ENCODE measurements around the gene ALLC.

The ALLC gene

DNA sequence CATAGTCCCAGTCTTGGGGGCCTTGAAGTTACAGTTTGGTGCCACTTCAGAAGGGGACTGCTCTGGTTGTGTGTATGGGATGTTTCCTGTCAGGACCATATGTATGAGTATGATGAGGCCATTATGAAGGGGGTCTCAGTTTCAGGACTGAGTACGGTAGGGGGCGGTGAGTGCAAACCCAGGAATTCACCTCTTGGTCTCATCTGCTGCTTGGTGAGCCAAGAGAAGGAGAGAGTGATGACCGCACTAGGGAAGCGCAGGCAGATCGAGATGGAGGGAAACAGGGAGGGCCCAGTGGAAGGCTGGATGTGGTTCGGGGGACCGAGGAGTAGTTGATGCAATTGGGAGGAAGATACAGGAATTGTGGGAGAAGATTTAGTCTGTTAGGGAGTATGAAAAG, 73.8 kb downstream of the ALLC start:
- H3K4me1 ChIP-seq (ENCODE audit: low read length) = peaks cover 8% of the 10 kb centered on the region
- H3K27ac ChIP-seq (ENCODE audit: low read length) = no peak overlapping the region
- no peak overlapping the region for H3K4me2 ChIP-seq (ENCODE audit: low read length)
- no peaks in the 10 kb centered on the region for H3K9me3 ChIP-seq (ENCODE audit: insufficient read depth, low read length)
- no peaks in the 10 kb centered on the region for H3K36me3 ChIP-seq (replicated peaks; ENCODE audit: low read depth, low read length)
- H3K27me3 ChIP-seq (ENCODE audit: low read depth, low read length) = peaks cover 12% of the 10 kb centered on the region
- no peak overlapping the region for H3K4me3 ChIP-seq (ENCODE audit: low read length)
- TF ChIP-seq EZH2phosphoT487 (IDR thresholded peaks at IDR 0.05; ENCODE audit: low read depth) = no peak
- TF ChIP-seq, protein P1, sequence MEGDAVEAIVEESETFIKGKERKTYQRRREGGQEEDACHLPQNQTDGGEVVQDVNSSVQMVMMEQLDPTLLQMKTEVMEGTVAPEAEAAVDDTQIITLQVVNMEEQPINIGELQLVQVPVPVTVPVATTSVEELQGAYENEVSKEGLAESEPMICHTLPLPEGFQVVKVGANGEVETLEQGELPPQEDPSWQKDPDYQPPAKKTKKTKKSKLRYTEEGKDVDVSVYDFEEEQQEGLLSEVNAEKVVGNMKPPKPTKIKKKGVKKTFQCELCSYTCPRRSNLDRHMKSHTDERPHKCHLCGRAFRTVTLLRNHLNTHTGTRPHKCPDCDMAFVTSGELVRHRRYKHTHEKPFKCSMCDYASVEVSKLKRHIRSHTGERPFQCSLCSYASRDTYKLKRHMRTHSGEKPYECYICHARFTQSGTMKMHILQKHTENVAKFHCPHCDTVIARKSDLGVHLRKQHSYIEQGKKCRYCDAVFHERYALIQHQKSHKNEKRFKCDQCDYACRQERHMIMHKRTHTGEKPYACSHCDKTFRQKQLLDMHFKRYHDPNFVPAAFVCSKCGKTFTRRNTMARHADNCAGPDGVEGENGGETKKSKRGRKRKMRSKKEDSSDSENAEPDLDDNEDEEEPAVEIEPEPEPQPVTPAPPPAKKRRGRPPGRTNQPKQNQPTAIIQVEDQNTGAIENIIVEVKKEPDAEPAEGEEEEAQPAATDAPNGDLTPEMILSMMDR (IDR thresholded peaks at IDR 0.05; ENCODE audit: low read depth, low read length) = no peak
- no peaks in the 10 kb centered on the region for H4K20me1 ChIP-seq (ENCODE audit: insufficient read depth, low read length)
- H3K79me2 ChIP-seq (ENCODE audit: low read length) = no peaks in the 10 kb centered on the region
- no peak overlapping the region for H2AFZ ChIP-seq (ENCODE audit: low read depth, low read length)
- no peak overlapping the region for H3K9ac ChIP-seq (ENCODE audit: low read length)

DNA sequence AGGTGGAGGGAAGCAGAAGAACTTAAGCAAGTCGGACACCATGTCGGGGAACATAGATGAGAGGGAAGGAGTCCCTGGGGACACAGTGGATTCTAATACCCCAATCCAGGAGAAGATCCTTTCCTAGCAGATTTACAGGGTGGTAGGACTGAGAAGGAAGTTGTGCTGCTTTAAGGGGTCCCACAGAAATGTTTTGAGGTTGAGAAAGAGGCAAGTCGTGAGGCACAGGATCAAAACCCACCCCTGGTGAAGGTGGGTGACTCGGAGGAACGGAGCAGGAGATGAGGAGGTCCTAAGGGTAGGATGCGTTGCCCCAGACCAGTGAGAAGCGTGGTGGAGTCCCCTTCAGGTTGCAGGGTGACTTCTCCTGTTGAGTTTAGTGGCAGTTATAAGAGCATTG, 78.1 kb downstream of the ALLC start:
- no peaks in the 10 kb centered on the region for H3K79me2 ChIP-seq (ENCODE audit: low read length)
- H3K9ac ChIP-seq (ENCODE audit: low read length) = no peak overlapping the region

DNA sequence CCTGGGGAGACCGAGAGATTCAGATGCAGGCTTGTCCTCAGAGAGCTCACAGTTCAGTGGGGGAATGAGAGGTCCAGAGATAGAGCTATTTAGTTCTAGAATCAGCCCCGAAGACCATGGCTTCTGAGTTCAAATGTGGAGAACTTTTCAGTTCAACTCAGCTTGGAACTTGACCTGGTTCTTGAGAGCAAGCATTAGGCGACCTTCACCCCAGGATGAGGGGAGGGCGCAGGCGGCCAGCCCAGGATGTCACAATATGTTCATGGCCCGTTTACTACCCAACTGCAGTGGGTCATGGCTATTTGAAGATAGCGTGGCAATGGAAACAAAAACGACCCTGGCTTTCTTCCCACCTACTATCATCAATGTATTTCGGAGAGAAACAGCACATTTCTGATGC, 79.1 kb downstream of the ALLC start:
- Histone ChIP-seq H3K79me2 (ENCODE audit: low read length) (no peaks in the 10 kb centered on the region), H3K27me3 (ENCODE audit: low read depth, low read length) (peaks cover 12% of the 10 kb centered on the region), H3K4me2 (ENCODE audit: low read length) (no peak overlapping the region), H3K4me3 (ENCODE audit: low read length) (no peak overlapping the region), H3K36me3 (replicated peaks; ENCODE audit: low read depth, low read length) (no peaks in the 10 kb centered on the region), H3K9ac (ENCODE audit: low read length) (no peak overlapping the region), H4K20me1 (ENCODE audit: insufficient read depth, low read length) (no peaks in the 10 kb centered on the region), H3K9me3 (ENCODE audit: insufficient read depth, low read length) (no peaks in the 10 kb centered on the region), H3K4me1 (ENCODE audit: low read length) (no peaks in the 10 kb centered on the region), H2AFZ (ENCODE audit: low read depth, low read length) (no peak overlapping the region), H3K27ac (ENCODE audit: low read length) (no peak overlapping the region)
- TF ChIP-seq EZH2phosphoT487 (IDR thresholded peaks at IDR 0.05; ENCODE audit: low read depth) = no peak
- TF ChIP-seq, protein P1 (IDR thresholded peaks at IDR 0.05; ENCODE audit: low read depth, low read length) = no peak

More for the DNA sequence above, 78.1 kb downstream of the ALLC start:
- Histone ChIP-seq H3K27me3 (ENCODE audit: low read depth, low read length) (peaks cover 12% of the 10 kb centered on the region), H4K20me1 (ENCODE audit: insufficient read depth, low read length) (no peaks in the 10 kb centered on the region), H3K36me3 (replicated peaks; ENCODE audit: low read depth, low read length) (no peaks in the 10 kb centered on the region), H3K27ac (ENCODE audit: low read length) (no peak overlapping the region), H3K4me1 (ENCODE audit: low read length) (no peaks in the 10 kb centered on the region), H3K9me3 (ENCODE audit: insufficient read depth, low read length) (no peaks in the 10 kb centered on the region), H3K4me2 (ENCODE audit: low read length) (no peak overlapping the region), H2AFZ (ENCODE audit: low read depth, low read length) (no peak overlapping the region), H3K4me3 (ENCODE audit: low read length) (no peak overlapping the region)
- TF ChIP-seq, protein P1 (IDR thresholded peaks at IDR 0.05; ENCODE audit: low read depth, low read length) = no peak
- no peak for TF ChIP-seq EZH2phosphoT487 (IDR thresholded peaks at IDR 0.05; ENCODE audit: low read depth)

DNA sequence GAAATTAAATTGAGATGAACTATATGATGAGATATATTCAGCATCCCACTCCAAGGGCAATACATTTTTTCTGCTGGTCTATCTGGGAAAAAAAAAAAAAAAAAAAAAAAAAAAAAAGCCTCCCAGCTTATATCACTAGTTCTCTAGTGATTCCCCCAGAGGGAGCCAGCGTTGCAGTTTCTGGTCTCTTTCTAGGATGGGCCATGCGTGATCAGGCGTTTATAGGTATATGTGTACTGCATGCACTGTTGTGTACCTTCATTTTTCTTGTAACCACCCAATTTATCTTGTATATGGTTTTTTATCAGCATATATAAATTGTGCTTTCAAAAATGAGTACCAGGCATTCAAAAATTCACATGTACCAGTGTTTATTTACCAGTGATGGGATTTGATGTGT, 80.5 kb downstream of the ALLC start:
- Histone ChIP-seq H3K27ac (ENCODE audit: low read length) (no peak overlapping the region), H3K27me3 (ENCODE audit: low read depth, low read length) (peaks cover 12% of the 10 kb centered on the region), H4K20me1 (ENCODE audit: insufficient read depth, low read length) (no peaks in the 10 kb centered on the region), H3K9ac (ENCODE audit: low read length) (no peak overlapping the region), H3K79me2 (ENCODE audit: low read length) (no peaks in the 10 kb centered on the region), H3K4me3 (ENCODE audit: low read length) (no peak overlapping the region), H3K9me3 (ENCODE audit: insufficient read depth, low read length) (no peaks in the 10 kb centered on the region), H3K4me1 (ENCODE audit: low read length) (no peaks in the 10 kb centered on the region), H3K4me2 (ENCODE audit: low read length) (no peak overlapping the region), H2AFZ (ENCODE audit: low read depth, low read length) (no peak overlapping the region), H3K36me3 (replicated peaks; ENCODE audit: low read depth, low read length) (no peaks in the 10 kb centered on the region)
- TF ChIP-seq, protein P1 (IDR thresholded peaks at IDR 0.05; ENCODE audit: low read depth, low read length) = peak; percentile 42
- no peak for TF ChIP-seq EZH2phosphoT487 (IDR thresholded peaks at IDR 0.05; ENCODE audit: low read depth)
